Keratinocyte (primary cell): ENCODE measurements around the gene SOCS3. TPM values are rescaled to one million over a fixed set of nuclear protein-coding genes. Genes with fewer than 3 reads are reported as not detected.

Source experiments
- DNase-seq: peaks from one replicate; pipeline ENCODE4 v3.0.0-alpha.2; 2011; ENCODE audit warnings: low read depth, missing footprints, low spot score
- FAIRE-seq: peaks from 2 replicates; lab custom pipeline; 2011; peaks lifted over from hg19 to GRCh38; lab: Jason Lieb, UNC
- H2AFZ ChIP-seq: 2 replicates; pipeline ENCODE4 v1.6.0; 2012; ENCODE audit warnings: low read length, control low read depth, inconsistent platforms; ENCODE audit not compliant: control insufficient read depth
- H3K27ac ChIP-seq: 2 replicates; pipeline ENCODE4 v1.5.1; 2011; ENCODE audit warnings: low read length; ENCODE audit not compliant: control insufficient read depth, insufficient read depth
- H3K27me3 ChIP-seq: 3 replicates; pipeline ENCODE4 v1.6.0; 2011; ENCODE audit warnings: low read length; ENCODE audit not compliant: control insufficient read depth, insufficient read depth; ENCODE audit errors: extremely low read depth
- H3K36me3 ChIP-seq, 2 experiments: 2 replicates in 1 of 2; 3 replicates in 1 of 2; pipeline ENCODE4 v1.5.1; 2011; ENCODE audit warnings: low read length in 2 of 2, mild to moderate bottlenecking in 1 of 2; ENCODE audit not compliant: control insufficient read depth in 2 of 2, insufficient read depth in 2 of 2; ENCODE audit errors: extremely low read depth in 1 of 2
- H3K4me1 ChIP-seq: 3 replicates; pipeline ENCODE4 v1.5.1; 2011; ENCODE audit warnings: low read length; ENCODE audit not compliant: control insufficient read depth, insufficient read depth; ENCODE audit errors: extremely low read depth
- H3K4me2 ChIP-seq: 3 replicates; pipeline ENCODE4 v1.6.0; 2011; ENCODE audit warnings: low read depth, low read length; ENCODE audit not compliant: control insufficient read depth, insufficient read depth; ENCODE audit errors: extremely low read depth
- H3K4me3 ChIP-seq, 3 experiments: fragments of 200-600 bp in 1 of 3; sonication (generic) in 1 of 3; 2 replicates in 2 of 3; 3 replicates in 1 of 3; pipeline ENCODE4 v1.5.1; 2011 to 2016; ENCODE audit warnings: low read length in 3 of 3, mild to moderate bottlenecking in 3 of 3, control low read depth in 2 of 3, inconsistent platforms in 1 of 3, low read depth in 1 of 3, mixed read lengths in 1 of 3, mixed run types in 1 of 3, moderate library complexity in 1 of 3; ENCODE audit not compliant: control insufficient read depth in 2 of 3, insufficient read depth in 2 of 3; ENCODE audit errors: extremely low read depth in 1 of 3
- H3K79me2 ChIP-seq: 2 replicates; pipeline ENCODE4 v1.6.0; 2012; ENCODE audit warnings: low read length; ENCODE audit not compliant: control insufficient read depth, insufficient read depth
- H3K9ac ChIP-seq: 3 replicates; pipeline ENCODE4 v1.6.0; 2011; ENCODE audit warnings: low read length; ENCODE audit not compliant: control insufficient read depth, insufficient read depth; ENCODE audit errors: extremely low read depth
- H3K9me1 ChIP-seq: 3 replicates; pipeline ENCODE4 v1.6.0; 2011; ENCODE audit warnings: low read length; ENCODE audit not compliant: control insufficient read depth, insufficient read depth; ENCODE audit errors: extremely low read depth
- H3K9me3 ChIP-seq: 2 replicates; pipeline ENCODE4 v1.5.1; 2012; ENCODE audit warnings: low read depth, low read length; ENCODE audit not compliant: control insufficient read depth
- H4K20me1 ChIP-seq: 3 replicates; pipeline ENCODE4 v1.6.0; 2011; ENCODE audit warnings: low read length; ENCODE audit not compliant: control insufficient read depth, insufficient read depth; ENCODE audit errors: extremely low read depth
- EZH2 ChIP-seq: IDR thresholded peaks from one replicate; pipeline ENCODE4 v1.6.1; 2012; ENCODE audit warnings: inconsistent platforms, mild to moderate bottlenecking, low read length, moderate library complexity
- dilution Hi-C: fragments of 300-500 bp; cut with MboI; formaldehyde crosslinking; loops from one replicate; pipeline ENCODE4 v1.7.0; 2020; ENCODE audit warnings: low sequenced_read_pairs; ENCODE audit not compliant: extremely low pct_ligation_motif_present
- polyA plus RNA-seq, 5 experiments: library from polyadenylated mRNA; depleted of rRNA in 3 of 5; stranded (reverse) in 3 of 5; stranded (forward) in 1 of 5; unstranded in 1 of 5; fragments of >200 nt; gene quantifications; 1 replicate in 1 of 5; 2 replicates in 3 of 5; 3 replicates in 1 of 5; pipeline versions ENCODE4 v1.2.1 to v1.2.3, GENCODE V29; 2011 to 2012; ENCODE audit warnings: missing spikeins in 2 of 5, low read depth in 1 of 5, low replicate concordance in 1 of 5
- TF ChIP-seq, protein P1 (sequence below), 3 experiments: IDR thresholded peaks in 1 of 3; conservative IDR thresholded peaks in 1 of 3; optimal IDR thresholded peaks in 1 of 3; 2 replicates in 2 of 3; 3 replicates in 1 of 3; pipeline versions ENCODE3 to v1.5.1; 2011; ENCODE audit warnings: low read length in 3 of 3, mild to moderate bottlenecking in 3 of 3, moderate library complexity in 2 of 3, control low read depth in 1 of 3, inconsistent platforms in 1 of 3; ENCODE audit not compliant: insufficient read depth in 2 of 3; ENCODE audit errors: extremely low read depth in 1 of 3

The SOCS3 gene
- polyA plus RNA-seq, 1 donor (not counting 4 experiments of a cell fraction or from before 2014, with no cell fraction given), result 9.4 TPM

DNA sequence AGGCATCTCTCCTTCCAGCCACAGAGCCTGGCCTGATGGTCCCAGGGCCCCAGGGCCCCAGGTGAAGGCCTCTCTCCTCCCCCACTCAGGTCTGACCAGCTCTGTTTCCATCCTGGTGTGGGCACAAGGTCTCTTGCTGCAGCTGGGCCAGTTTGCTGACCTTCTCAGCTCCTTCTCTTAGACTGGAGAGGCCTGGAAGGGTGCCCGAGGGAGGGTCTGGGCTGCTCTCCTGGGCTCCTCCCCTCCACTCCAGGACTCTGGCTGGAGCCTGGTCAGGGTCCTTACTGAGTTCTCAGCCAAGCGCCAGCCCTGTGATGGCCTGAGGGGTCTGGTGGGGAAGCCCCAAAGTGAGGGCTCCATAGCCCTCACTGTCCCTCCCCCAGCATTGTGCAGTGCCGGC is 12.4 kb downstream of the SOCS3 start:
- Histone ChIP-seq H3K9me3 (no peaks in the 10 kb centered on the region), H3K9ac (no peak overlapping the region), H3K4me3 (no peak overlapping the region), H3K9me1 (peaks cover 2% of the 10 kb centered on the region), H3K27ac (no peak overlapping the region), H3K79me2 (no peaks in the 10 kb centered on the region), H3K36me3 (no peaks in the 10 kb centered on the region), H3K4me1 (peaks cover 62% of the 10 kb centered on the region), H3K4me2 (no peak overlapping the region), H2AFZ (no peak overlapping the region), H4K20me1 (no peaks in the 10 kb centered on the region), H3K27me3 (no peaks in the 10 kb centered on the region)
- DNase-seq (no peak), FAIRE-seq (no peak)
- dilution Hi-C loops, result no loop called here
- TF ChIP-seq EZH2, result no peak
- TF ChIP-seq, protein P1, sequence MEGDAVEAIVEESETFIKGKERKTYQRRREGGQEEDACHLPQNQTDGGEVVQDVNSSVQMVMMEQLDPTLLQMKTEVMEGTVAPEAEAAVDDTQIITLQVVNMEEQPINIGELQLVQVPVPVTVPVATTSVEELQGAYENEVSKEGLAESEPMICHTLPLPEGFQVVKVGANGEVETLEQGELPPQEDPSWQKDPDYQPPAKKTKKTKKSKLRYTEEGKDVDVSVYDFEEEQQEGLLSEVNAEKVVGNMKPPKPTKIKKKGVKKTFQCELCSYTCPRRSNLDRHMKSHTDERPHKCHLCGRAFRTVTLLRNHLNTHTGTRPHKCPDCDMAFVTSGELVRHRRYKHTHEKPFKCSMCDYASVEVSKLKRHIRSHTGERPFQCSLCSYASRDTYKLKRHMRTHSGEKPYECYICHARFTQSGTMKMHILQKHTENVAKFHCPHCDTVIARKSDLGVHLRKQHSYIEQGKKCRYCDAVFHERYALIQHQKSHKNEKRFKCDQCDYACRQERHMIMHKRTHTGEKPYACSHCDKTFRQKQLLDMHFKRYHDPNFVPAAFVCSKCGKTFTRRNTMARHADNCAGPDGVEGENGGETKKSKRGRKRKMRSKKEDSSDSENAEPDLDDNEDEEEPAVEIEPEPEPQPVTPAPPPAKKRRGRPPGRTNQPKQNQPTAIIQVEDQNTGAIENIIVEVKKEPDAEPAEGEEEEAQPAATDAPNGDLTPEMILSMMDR (optimal IDR thresholded peaks at IDR 0.05 in 1 of 3, IDR thresholded peaks at IDR 0.05 in 1 of 3, conservative IDR thresholded peaks at IDR 0.05 in 1 of 3; ENCODE audit: extremely low read depth in 1 of 3, insufficient read depth in 2 of 3, low read length in 3 of 3), result no peak

DNA sequence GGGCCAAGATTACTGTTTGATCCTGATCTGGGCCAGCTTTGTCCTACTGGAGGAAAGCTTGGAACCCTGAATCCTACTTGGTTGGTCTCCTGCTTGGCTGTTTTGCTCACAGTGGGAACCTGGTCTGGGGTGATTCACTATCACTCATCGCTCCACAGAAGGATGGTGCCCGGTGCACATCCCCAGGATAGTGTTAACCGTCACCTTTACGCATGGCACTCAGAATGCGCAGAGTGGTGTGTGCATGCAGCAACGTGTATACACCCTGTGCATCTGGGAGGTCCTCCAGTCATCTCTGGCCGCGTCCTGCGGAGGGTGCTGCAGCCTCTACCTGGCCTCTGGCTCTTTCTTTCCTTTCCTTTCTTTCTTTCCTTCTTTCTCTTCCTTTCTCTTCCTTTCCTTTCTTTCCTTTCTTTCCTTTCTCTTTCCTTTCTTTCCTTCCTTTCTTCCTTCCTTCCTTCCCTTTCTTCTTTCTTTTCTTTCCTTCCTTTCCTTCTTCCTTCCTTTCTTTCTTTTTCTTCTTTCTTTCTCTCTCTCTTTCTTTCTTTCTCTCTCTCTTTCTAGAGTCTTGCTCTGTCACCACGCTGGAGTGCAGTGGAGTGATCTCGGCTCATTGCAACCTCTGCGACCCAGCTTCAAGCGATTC is 13.1 kb downstream of the SOCS3 start:
- Histone ChIP-seq H4K20me1 (no peaks in the 10 kb centered on the region), H3K36me3 (no peaks in the 10 kb centered on the region), H3K9ac (no peak overlapping the region), H3K9me1 (no peaks in the 10 kb centered on the region), H3K4me1 (peaks cover 60% of the 10 kb centered on the region), H3K9me3 (no peaks in the 10 kb centered on the region), H2AFZ (no peak overlapping the region), H3K27ac (peak overlapping the region; percentile 68), H3K4me2 (peak overlapping the region; percentile 56), H3K79me2 (no peaks in the 10 kb centered on the region), H3K27me3 (no peaks in the 10 kb centered on the region), H3K4me3 (no peak overlapping the region)
- TF ChIP-seq, protein P1 (optimal IDR thresholded peaks at IDR 0.05 in 1 of 3, IDR thresholded peaks at IDR 0.05 in 1 of 3, conservative IDR thresholded peaks at IDR 0.05 in 1 of 3; ENCODE audit: extremely low read depth in 1 of 3, insufficient read depth in 2 of 3, low read length in 3 of 3), result peak in 2 of 3 experiments; percentile 29 to 67
- no peak for TF ChIP-seq EZH2
- peak; percentile 99 for FAIRE-seq
- DNase-seq, result peak; percentile 97
- dilution Hi-C loops, result no loop called here
